Ishikawa (cell line): Measurements from ENCODE around the gene KRI1.

Source experiments
- CEBPB ChIP-seq: IDR thresholded peaks from 2 replicates; pipeline ENCODE4 v1.6.1; 2012
- CREB1 ChIP-seq: IDR thresholded peaks from 2 replicates; pipeline ENCODE4 v1.6.1; 2012; ENCODE audit warnings: low read depth
- EGR1 ChIP-seq: IDR thresholded peaks from 2 replicates; pipeline ENCODE4 v1.6.1; 2012
- EP300 ChIP-seq: IDR thresholded peaks from 2 replicates; pipeline ENCODE4 v1.6.1; 2012; ENCODE audit warnings: borderline replicate concordance
- RAD21 ChIP-seq: IDR thresholded peaks from 2 replicates; pipeline ENCODE4 v1.6.1; 2012; ENCODE audit warnings: low read depth
- TAF1 ChIP-seq: IDR thresholded peaks from 2 replicates; pipeline ENCODE4 v1.6.1; 2012; ENCODE audit warnings: low read depth, mild to moderate bottlenecking
- TCF12 ChIP-seq: IDR thresholded peaks from 2 replicates; pipeline ENCODE4 v1.6.1; 2012; ENCODE audit warnings: low read depth
- TEAD4 ChIP-seq: IDR thresholded peaks from 2 replicates; pipeline ENCODE4 v1.6.1; 2012
- YY1 ChIP-seq: IDR thresholded peaks from 2 replicates; pipeline ENCODE4 v1.6.1; 2012; ENCODE audit warnings: low read depth
- TF ChIP-seq, protein P1 (sequence below): IDR thresholded peaks from 2 replicates; pipeline ENCODE4 v1.6.1; 2012; ENCODE audit warnings: low read depth, mild to moderate bottlenecking
- TF ChIP-seq, protein P2 (sequence below): IDR thresholded peaks from 2 replicates; pipeline ENCODE4 v1.6.1; 2012

DNA sequence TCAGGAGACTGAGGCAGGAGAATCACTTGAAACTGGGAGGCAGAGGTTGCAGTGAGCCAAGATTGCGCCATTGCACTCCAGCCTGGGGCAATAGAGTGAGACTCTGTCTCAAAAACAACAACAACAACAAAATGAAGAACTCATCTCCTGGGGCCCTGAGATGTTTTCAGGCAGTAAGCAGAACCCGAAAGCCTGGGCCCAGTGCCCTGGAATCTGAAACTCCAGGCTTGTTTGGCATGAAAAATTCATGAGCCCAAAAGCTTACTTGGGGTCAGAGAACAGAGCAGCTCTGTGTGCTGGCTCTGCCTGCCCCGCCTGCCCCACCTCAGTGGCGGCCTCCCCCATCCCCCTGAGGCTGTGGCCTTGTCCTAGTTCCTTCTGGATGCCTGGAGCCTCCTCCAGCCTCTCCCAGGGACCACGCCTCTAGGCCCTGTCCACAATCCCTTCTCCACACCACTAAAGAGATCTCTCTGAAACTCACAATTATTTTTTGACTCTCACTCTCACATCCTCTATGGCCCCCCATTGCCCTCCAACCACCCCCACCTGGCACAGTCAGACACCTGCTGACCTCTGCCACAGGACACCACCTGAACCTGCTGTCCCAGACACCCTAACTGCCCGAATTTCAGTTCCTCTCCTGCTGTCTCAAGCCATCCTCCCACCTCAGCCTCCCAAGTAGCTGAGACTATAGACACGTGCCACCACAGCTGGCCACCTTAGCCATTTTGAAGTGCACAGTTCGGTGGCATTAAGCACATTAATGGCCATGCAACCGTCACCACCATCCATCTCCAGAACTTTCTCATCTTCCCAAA, 28.2 kb upstream of the KRI1 start:
- TF ChIP-seq EP300 (no peak), YY1 (no peak), TCF12 (no peak), TAF1 (no peak), CREB1 (no peak), TEAD4 (no peak), CEBPB (no peak), RAD21 (no peak), EGR1 (no peak)
- TF ChIP-seq, protein P1, sequence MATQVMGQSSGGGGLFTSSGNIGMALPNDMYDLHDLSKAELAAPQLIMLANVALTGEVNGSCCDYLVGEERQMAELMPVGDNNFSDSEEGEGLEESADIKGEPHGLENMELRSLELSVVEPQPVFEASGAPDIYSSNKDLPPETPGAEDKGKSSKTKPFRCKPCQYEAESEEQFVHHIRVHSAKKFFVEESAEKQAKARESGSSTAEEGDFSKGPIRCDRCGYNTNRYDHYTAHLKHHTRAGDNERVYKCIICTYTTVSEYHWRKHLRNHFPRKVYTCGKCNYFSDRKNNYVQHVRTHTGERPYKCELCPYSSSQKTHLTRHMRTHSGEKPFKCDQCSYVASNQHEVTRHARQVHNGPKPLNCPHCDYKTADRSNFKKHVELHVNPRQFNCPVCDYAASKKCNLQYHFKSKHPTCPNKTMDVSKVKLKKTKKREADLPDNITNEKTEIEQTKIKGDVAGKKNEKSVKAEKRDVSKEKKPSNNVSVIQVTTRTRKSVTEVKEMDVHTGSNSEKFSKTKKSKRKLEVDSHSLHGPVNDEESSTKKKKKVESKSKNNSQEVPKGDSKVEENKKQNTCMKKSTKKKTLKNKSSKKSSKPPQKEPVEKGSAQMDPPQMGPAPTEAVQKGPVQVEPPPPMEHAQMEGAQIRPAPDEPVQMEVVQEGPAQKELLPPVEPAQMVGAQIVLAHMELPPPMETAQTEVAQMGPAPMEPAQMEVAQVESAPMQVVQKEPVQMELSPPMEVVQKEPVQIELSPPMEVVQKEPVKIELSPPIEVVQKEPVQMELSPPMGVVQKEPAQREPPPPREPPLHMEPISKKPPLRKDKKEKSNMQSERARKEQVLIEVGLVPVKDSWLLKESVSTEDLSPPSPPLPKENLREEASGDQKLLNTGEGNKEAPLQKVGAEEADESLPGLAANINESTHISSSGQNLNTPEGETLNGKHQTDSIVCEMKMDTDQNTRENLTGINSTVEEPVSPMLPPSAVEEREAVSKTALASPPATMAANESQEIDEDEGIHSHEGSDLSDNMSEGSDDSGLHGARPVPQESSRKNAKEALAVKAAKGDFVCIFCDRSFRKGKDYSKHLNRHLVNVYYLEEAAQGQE, result no peak
- TF ChIP-seq, protein P2, sequence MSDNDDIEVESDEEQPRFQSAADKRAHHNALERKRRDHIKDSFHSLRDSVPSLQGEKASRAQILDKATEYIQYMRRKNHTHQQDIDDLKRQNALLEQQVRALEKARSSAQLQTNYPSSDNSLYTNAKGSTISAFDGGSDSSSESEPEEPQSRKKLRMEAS, result no peak
